NCI-H446 treated with DMSO at 0.1 percent for 48 hours (cell line): ENCODE results near the gene MFRP.

Experiments
- DNase-seq: peaks from one replicate; lab custom pipeline; 2025; lab: John Stamatoyannopoulos, UW

Gene MFRP

DNA sequence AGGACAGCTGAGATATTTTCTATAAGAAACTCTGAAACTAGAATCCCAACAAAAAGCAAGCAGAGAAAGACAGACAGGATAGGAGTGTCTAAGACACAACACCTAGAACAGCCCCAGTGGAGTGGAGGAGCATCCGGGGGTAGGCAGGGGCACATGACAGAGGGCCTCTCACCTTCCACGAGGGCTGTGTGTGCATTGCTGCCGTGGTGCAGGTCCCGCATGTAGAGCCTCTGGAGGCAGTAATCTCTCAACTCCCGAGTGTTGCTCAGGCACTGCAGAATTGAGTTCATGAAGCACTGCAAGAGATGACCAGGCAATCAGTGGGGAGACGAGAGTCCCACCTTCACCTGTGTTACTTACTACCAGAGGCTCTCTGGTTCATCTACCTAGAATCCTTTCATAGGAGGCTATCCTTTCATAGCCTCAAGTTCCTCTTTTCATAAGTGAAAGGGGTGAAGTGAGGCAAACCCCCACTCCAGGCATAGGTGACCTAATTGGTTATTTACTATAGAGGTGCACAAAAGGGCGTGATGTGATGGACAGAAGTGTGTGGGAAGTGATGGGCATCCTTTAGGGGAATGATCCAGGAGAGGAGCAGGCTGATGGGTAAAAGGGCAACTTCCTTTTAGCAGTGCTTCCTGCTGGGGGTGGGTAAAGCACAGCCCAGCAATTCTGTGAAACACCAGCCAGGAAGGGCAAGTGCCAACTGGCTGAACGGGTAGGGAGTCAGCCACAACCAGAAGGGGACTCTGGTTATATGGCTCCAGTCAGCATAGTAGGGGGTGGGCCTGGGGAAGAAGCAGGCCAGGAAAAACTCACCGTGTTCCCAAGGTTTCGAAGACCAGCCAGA lies 13.1 kb upstream of the MFRP start:
- no peak for DNase-seq

DNA sequence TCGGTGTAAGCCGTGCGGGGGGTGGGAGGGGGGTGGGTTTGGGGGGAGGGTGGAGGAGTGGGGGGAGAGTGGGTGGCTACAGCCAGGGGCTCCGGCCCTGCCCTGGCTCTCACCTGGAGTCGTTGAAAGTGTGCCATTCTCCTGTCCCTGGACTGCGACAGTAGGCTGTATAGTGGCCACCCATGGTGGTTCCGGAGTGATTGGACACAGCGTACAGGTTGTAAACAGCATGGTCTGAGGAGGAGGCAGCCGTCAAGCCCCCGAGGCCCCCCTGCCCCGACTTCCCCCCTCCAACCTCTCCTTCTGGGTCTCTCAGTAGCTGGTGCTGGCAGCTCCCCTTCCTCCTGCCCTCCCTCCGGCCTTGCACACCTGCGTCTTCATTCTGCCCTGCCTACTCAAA lies 10.6 kb upstream of the MFRP start:
- DNase-seq = no peak

DNA sequence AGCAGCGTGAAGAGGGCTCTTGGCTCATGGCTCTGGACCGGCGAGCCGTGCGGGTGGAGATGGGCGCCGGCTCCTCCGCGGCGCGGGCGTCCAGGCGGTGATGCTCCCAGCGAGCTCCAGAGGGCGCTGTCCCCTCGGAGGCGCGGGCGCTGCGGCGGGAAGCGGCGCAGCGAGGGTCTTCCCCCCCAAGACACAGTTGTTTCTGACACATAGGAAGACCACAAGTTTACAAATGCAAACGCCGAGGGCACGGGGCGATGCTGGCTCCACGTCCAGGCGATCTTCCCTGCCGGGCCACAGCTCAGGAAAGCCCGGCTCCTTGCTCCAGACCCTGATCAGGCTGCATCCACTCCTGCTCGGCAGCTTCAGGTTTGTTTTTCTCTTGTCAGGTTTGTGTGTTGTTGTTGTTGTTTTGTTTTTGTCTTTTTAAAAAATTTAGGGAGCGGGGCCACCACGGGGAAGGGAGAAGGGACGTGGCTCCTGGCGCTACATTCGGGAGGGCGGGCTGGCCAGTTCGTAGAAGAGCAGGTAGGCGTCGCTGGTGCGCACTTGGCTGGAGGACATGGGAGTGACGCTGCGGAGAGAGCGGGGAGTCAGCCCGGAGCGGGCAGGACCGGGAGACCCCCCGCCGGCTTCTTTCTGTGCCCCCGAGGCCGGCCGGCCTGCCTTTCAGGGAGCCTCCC lies 10.0 kb upstream of the MFRP start:
- no peak for DNase-seq

DNA sequence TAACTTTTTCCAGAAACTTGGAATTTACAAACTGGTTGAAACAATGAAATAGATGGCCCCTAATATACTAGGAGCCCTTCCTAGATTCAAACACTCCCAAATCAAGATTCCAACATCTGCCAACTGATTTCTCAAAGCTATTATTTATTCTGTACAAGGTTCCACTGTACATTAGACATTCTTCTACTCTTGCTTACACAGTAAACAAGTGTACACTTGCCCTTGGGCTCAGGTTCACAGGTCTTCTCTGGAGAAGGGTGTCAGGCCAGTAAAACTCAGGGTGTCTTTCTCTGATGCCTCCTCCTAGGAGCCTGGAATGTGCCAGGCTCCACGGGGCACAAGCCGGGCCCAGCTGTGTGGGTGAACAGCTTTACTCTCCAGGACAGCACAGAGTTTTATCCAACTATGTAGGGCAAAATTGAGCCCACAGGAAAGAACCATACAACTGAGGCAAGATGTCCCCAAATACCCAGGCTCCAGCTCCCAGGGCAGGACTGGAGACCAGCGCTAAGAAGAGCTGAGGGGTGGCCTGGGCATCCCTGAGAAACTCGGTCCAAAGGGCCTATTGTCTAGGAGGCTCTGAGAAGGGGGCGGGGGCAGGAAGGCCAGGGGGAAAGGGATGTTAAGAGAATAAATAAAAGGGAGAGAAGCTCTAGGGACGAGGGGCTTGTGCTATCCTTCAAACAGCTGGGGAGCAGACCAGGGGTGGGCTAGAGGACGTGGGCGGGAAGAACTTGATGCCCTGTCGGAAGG lies 8.8 kb upstream of the MFRP start:
- DNase-seq = no peak

DNA sequence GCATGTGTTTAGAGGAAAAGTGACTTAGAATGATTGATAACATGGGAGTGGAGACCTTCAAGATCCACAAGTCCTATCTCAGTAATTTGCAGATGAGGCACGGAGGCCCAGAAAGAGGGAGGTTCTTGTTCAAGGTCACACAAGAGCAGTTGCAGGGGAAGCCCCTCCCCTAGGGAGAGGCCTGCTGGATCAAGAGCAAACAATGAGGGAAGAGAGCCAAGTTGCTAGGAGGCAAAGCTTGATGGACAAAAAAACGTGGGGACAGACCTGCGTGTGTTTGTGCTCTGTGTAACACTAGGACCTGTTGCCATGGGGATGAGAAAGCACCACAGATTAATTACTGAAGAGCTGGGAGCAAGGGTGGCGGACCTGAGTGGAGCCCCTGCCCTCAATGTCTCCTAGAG lies 6.4 kb upstream of the MFRP start:
- DNase-seq = peak; percentile 48

DNA sequence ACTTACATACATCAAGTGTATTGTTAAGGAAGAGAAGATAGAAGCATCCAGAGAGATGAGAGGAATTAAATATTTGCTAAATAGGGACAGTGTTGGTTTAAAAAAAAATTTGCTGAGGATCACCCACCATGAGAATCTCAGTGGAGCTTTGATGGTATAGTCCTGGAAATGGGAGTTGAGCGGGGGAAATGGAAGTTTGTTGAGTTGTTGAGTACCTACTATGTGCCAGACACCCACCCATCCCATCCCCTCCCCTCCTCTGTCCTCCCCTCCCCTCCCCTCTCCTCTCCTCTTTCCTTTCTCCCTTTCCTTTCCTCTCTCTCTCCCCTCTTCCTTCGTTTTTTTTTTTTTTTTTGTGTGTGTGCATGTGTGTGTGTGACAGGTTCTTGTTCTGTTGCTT lies 4.7 kb upstream of the MFRP start:
- no peak for DNase-seq

- no peak for DNase-seq
Measured at GRCh38 chr11:119350302-119350701, 3.8 kb upstream of the MFRP start.

GRCh38 chr11:119347940-119348605 lies 1.6 kb upstream of the MFRP start:
- DNase-seq = no peak

DNA sequence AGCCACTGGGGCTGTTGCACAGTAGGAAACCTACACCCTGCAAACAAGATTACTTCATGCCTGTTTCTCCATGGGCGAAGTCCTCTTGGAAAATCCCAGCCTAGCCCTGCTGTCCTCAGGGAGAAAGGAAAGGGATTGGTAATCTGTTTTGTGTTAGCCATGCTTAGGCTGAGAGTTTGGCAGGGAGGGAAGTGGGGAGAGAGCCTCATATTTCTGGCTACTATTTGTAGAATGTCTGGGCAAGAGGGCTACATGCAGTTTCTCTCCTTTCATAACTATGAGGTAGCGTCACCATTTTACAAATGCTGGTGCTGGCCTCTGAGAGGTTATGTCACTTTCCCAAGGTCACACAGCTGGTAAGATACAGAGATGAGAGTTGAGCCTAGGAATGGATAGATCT lies 737 bp upstream of the MFRP start:
- no peak for DNase-seq

GRCh38 chr11:119345685-119346084 lies 820 bp downstream of the MFRP start:
- no peak for DNase-seq

GRCh38 chr11:119344291-119345010 lies 2.1 kb downstream of the MFRP start:
- no peak for DNase-seq

DNA sequence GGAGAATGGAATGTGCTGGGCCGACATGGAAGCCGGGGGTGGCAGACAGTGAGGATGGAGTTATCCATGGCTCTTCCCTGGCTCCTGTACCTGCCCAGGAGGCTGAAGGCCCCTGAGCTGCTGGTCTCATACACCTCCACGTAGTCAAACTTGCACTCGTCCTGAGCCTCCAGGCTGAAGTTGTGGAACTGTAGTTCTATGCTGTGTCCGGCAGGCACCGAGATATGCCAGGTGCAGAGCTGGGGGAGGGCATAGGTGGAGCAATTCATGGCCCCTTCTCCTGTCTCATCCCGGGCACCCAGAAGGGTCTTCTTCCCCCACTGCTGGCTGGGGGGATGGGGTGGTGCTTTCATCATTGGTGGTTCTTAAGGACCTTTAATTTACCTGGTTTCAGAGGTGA lies 2.8 kb downstream of the MFRP start:
- no peak for DNase-seq

DNA sequence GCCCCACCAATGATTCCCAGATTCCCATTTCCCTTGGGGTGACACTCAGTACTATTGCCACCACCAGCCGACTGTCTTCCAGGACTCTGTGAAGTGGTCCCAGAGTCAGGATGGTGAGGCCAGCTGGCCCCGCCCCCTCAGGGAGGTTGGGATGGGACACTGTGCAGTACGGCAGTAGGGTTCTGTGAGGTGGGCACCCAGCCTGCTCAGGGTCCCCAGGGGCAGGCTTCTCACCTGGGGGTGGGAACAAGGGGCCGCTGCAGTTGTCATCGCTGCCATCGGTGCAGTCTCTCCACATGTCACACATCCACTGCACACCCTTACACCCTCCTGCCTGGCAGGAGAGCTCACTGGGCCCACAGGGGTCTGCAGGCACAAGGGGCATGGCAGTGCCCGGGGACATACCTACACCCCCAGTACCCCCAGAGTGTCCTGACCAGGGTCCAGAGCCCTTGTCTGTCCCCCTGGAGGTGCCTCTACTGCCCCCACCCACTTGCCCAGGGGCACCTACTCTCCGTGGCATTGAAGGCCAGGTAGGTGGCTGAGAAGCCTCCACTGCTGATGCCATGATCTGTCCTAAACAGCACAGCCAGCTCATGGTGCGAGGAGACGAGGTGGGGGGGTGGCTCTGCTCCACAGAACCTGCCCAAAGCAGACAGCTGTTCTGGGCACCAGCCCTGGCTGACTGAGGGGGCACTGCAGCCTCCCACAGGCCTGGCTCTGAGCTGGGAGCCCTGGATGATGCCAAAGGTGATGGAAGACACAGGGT lies 4.0 kb downstream of the MFRP start:
- DNase-seq = no peak

DNA sequence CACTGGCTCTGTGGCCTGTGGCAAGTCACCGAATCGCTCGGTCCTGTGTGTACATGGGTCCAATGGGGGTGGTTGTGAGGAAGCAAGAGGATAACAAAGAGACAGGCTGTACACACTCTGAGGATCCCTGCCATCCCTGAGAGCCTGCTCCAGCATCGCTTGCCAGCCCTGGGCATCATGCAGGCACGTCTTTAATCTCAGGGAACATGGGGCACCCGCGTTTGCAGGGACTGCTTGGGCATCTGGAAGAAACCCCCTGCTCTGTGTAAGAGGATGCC lies 4.5 kb downstream of the MFRP start:
- DNase-seq = no peak

DNA sequence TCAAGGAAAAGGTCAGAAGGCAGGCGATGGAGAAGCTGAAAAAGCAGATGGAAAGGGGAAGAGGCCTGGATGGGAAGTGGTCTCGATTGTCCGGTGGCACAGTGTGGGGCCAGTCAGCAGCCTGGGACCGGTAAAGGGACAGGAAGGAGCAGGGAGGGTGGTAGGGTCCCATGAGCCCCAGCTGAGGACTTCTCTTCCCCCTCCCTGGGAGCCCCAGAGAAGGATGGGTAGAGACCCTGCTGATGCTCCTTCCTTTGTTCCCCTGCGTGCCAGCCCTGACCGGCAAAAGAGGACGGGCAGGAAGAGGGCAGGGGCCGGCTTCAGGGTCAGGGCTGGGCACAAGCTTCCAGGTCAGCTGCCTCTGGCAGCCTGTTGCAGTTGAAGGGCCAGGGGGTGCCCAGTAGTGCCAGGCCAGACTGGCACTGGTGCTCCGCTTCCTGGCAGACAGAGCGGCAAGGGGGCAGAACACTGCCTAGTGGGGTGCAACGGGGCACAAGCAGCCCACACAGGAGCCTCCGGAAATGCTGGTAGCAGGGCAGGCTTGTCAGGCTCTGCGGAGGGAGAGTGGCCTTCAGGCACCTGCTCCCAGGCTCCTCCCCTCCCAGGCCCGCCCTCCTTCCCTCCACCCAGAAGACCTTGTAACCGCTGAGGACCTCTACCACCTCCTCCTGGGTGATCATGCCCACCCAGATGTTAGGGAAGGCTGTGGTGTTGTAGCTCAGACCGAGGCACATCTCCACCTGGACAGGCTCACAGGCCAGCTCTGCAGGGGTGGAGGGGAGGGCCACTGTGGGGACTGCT lies 5.1 kb downstream of the MFRP start:
- DNase-seq = no peak

- no peak for DNase-seq
Measured at GRCh38 chr11:119340335-119341221, 5.9 kb downstream of the MFRP start, which contains the start of gene C1QTNF5. Gene C1QTNF5 (minus strand): TSS chr11:119340883. CDS start chr11:119340397, 486 bp downstream.

DNA sequence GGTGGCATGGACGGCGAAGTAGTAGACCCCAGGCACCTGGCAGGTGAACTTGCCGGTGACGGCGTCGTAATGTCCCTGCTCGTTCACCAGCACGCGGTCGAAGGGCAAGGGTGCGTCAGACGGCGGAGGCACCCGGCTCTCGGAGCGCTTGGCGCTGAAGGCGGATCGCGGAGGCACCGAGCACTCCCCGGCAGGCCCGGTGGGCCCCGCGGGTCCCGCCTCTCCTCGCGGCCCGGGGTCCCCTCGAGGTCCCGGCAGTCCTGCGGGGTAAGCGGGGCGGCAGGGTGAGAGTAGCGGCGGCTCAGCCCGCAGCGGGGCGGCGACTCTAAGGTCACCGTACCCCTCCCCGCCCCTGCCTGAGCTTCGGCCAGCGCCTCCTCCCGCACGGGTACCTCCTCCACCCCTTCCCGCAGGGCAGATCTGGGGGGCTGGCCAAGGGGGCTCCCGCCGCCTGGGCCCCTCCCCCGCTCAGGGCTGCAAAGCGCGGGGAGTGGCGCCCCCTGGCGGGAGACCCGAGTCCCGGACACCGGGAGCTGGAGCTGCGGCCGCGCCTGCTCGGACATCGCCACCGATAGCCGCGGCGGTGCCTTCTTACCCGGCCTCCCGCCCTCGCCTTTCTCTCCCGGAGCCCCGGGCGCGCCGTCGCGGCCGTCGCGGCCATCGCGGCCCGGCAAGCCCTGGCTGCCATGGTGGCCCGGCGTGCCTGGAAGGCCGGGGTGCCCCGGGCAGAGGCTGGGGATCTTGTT lies 6.7 kb downstream of the MFRP start:
- DNase-seq = no peak

DNA sequence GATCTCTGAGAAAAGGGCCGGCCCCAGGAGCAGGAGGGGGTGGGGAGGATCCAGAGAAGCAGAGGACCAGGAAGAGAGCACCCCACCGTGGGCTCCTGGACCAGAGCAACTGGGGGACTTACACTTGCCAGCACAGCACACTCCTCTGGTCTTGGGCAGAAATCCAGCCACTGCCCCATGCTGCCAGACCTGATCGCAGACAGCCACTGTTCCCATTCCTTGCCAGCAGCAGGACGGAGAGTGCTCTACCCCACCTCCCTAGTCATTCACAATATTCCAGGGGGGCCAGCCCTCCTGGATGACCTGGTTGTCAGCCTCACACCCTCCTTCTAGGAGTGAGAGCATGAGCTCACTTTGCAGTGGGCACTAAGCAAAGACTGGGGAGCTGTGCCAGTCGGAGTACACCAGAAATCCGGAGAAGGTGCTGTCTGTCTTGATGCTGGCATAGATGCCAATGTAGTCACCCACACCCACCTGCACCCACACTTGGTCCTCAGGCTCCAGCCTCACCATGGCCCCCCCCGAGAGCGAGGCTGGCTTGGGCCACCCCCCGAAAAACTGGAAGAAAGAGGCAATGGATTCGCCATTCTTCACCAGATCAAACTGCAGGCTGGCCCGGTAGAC lies 7.4 kb downstream of the MFRP start:
- DNase-seq = no peak
